Raji (cell line): ENCODE data around the gene GLCE.

Source experiments
- POLR2A ChIP-seq: IDR thresholded peaks from 2 replicates; pipeline ENCODE4 v1.6.1; 2011; ENCODE audit warnings: low read depth, low read length, control low read depth; ENCODE audit not compliant: insufficient read depth

The GLCE gene

GRCh38 chr15:69146724-69147435, 13.6 kb upstream of the GLCE start:
- TF ChIP-seq POLR2A, result no peak

GRCh38 chr15:69148465-69148864, 12.0 kb upstream of the GLCE start:
- no peak for TF ChIP-seq POLR2A

GRCh38 chr15:69149163-69149562, 11.3 kb upstream of the GLCE start:
- TF ChIP-seq POLR2A, result no peak

DNA sequence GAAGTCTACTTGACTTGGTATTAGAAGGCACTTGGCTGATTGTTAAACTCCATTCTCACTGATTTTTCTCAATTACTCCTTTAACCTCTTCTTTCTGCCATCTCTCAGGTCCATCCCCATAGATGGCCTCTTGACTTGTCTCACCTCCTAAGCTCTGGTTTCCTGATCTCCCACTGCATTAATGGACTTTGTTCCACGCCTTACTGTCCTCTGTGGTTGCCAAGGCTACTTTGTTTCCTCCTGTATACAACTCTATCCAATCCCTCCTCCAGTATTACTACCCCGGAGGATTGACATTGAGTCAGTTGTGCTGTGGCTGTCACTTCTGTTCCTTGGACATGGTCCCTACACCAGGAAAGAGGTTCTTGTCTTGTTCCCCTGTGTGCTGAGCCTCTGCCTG, 10.6 kb upstream of the GLCE start:
- TF ChIP-seq POLR2A, result no peak

DNA sequence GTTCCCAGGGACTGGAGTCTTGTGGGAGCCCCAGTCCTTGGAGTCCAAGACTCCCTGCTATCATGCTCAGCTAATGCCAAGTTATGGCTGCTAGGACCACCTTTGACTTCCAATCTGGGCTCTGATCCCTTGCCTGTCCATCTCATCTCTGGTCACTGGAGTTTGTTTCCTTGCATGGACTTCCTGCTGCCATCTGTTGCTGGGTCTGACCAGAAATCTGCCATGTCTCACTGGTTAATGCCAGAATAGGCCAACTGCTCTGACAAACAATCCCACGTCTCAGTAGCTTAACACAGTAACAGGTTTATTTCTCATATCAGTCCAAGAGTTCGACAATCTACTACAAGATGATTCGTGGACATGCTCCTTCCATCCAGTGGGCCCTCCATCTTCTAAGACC, 10.1 kb upstream of the GLCE start:
- no peak for TF ChIP-seq POLR2A

DNA sequence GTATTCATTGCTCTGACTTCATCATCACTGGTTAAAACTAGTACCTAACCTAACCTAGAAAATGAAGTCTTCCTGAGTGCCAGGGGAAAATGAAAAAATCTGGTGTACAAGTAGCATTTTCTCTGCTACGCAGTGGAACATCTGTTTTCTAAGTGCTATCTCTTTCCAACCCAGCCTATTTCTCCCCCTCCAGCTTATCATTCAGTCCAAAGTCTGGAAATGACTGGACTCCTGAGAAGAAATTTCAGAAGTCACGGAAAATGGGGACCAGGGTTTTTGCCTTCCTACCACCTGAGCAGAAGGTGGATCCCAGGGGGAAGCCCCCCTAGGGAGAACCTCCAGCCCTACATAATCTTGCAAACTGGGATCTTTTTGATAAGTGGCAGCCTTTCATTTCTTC, 9.6 kb upstream of the GLCE start:
- TF ChIP-seq POLR2A, result no peak

GRCh38 chr15:69153046-69153445, 7.4 kb upstream of the GLCE start:
- no peak for TF ChIP-seq POLR2A

DNA sequence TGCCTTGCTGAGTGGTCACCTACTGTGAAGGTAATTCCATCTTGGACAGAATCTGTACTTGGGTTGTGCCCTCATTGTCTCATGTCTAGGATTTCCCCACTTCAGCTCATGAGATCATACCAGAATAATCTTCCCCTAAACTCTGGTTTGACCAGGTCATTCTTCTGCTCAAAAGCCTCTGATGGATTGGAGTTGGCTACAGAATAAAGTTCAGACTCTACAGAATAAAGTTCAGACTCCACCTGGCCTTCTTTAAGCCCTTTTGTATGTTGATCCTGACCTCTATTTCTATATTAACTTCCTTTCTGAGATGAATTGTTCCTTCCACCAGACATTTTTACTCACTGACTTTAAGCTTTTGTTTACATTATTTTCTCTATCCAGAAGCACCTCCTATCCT, 6.4 kb upstream of the GLCE start:
- no peak for TF ChIP-seq POLR2A

- TF ChIP-seq POLR2A, result no peak
These were observed 5.8 kb upstream of the GLCE start for GRCh38 chr15:69154684-69155083.

DNA sequence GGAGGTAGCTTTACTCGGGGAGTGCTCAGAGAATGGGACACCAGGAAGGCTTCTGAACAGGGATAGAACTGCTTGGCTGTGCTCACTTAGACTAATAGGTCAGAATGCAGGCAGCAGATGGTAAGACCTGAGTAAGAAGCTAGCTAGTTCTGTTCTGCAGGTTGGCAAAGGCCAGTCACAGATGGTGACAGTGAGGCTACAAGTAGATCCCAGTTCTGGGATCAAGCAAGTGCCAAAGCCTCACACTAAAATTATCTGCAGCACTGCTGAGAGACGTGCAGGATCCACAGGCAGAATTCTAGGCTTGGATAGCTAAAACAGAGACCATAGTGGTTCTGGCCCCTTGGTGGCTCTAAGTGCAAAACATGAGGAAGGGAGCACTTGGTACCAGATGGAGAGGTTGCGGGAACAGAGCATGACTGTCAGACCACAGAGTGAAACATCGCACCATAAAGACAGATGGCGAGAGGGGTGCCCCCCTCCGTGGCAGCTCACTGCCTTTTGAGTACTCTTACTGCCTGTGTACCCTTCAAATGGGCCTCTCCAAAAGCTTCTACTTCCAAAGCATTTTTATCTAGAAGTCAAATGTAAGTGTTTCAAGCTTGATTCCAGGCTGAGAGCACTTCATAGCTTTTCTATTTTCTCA, 3.6 kb upstream of the GLCE start:
- TF ChIP-seq POLR2A, result no peak

- no peak for TF ChIP-seq POLR2A
These were observed 2.1 kb upstream of the GLCE start for GRCh38 chr15:69158201-69158842.

- no peak for TF ChIP-seq POLR2A
These were observed 1.6 kb upstream of the GLCE start for GRCh38 chr15:69158843-69159240.

- TF ChIP-seq POLR2A, result no peak
These were observed 662 bp upstream of the GLCE start for GRCh38 chr15:69159805-69160140.

DNA sequence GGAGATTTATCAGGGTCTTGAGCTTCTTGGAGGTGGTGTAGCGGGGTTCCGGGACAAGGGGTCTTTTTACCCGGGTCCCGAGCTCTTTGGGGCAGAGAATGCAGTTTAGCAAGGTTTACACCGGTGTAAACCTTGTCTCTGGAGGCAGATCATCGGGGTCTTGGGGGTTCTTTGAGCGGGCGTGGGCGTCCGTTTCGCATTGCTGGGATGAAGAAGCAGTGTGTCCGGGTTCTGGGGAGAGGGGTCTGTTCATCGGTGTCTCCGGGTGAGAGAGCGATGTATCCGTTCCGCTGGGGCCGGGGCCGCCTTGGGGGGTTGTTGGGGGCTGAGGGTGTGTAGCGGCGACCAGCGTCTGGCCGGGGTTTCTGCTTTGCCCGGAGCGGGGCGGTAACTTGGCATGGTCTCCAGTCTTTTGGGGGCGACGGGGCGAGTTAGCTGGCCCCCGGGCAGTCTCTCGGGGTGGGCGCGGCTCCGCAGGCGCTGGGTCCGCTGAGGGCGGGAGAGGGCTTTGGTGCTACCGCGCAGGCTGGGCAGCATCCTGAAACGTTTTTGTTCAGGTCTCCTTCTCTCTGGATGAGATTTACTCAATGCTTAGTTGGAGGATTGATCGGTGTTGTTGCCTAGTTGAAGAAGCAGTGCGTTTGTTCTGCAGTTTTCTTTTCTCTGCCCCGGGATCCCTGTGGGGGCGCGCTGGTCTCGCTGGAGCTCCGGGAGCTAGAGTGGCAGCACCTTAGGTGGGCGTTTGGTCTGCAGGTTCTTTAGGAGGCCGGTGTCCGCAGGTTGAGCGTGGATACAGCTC, 843 bp downstream of the GLCE start:
- TF ChIP-seq POLR2A, result no peak

DNA sequence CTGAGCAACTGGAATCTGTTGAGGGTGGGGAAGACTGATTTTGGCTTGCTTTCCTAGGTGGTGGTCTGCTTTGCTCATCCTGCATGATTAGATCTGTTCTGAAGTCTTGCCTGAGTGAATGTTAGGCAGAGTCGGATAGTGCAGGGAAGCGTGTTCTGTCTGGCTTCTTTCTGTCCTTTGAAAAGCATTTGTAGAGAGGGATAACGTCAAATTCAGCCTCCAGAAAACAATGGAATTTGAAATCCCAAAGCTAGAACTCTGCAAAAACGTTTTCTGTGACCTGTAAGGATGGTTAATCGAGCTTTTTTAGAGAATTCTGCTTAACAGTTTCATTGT, 1.4 kb downstream of the GLCE start:
- no peak for TF ChIP-seq POLR2A
